ENCODE measurements around the gene TUBB6. TPM values are rescaled to one million over a fixed set of nuclear protein-coding genes. Genes with fewer than 3 reads are reported as not detected.

TUBB6 gene
- total RNA-seq, 1 donor from 2014 or later = 800 TPM

DNA sequence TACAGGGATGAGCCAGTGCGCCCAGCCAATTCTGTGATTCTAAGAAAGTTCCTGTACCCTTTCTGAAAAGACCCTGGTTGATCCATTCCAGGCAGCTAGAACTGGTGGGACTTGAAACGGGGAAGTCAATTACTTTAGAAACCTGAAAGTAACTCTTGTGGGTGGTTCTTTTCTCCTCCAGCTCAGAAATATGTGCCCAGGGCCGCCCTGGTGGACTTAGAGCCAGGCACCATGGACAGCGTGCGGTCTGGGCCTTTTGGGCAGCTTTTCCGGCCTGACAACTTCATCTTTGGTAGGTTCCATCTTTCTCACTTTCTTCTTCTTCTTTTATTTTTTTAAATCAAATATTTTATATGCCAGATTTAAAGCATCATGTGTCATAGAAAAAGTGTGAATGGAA lies 2.7 kb downstream of the TUBB6 start:
- H3K4me1 ChIP-seq = peaks cover 21 to 30% of the 10 kb centered on the region in 2 donors
- intact Hi-C loops (cut with DNase I) = loop anchor here (10.0 kb wide), 1 partner anchor 574 kb away; the partner anchor contains the start of gene PTPN2
- H3K27me3 ChIP-seq = no peaks in the 10 kb centered on the region
- H3K27ac ChIP-seq = peak overlapping the region in 1 of 2 donors; percentile 98
- peaks cover 5 to 14% of the 10 kb centered on the region in 2 donors for H3K9me3 ChIP-seq
- DNase-seq (ENCODE audit: low spot score in 2 of 2) = peak in 1 of 2 donors; percentile 33
- no peak for TF ChIP-seq CTCF (IDR thresholded peaks at IDR 0.05)
- peaks cover 25 to 39% of the 10 kb centered on the region in 2 donors for H3K36me3 ChIP-seq
- H3K4me3 ChIP-seq = peak overlapping the region in 1 of 2 donors; percentile 95

GRCh38 chr18:12312976-12313375 lies 4.9 kb downstream of the TUBB6 start:
- no peak for TF ChIP-seq CTCF (IDR thresholded peaks at IDR 0.05)
- Histone ChIP-seq H3K27ac (peak overlapping the region; percentile 60), H3K4me3 (no peak overlapping the region), H3K9me3 (peaks cover 5 to 14% of the 10 kb centered on the region in 2 donors), H3K36me3 (peaks cover 25 to 48% of the 10 kb centered on the region in 2 donors), H3K4me1 (peaks cover 19 to 48% of the 10 kb centered on the region in 2 donors), H3K27me3 (no peaks in the 10 kb centered on the region)
- intact Hi-C loops (cut with DNase I) = loop anchor here (10.0 kb wide), 1 partner anchor 572 kb away; the partner anchor contains the start of gene PTPN2
- no peak for DNase-seq (ENCODE audit: low spot score in 2 of 2)

GRCh38 chr18:12313530-12314245 lies 5.6 kb downstream of the TUBB6 start:
- no peak for DNase-seq (ENCODE audit: low spot score in 2 of 2)
- TF ChIP-seq CTCF (IDR thresholded peaks at IDR 0.05) = no peak
- Histone ChIP-seq H3K4me3 (no peak overlapping the region), H3K36me3 (peaks cover 25 to 48% of the 10 kb centered on the region in 2 donors), H3K9me3 (peaks cover 5 to 14% of the 10 kb centered on the region in 2 donors), H3K27ac (peak overlapping the region; percentile 60), H3K4me1 (peaks cover 19 to 51% of the 10 kb centered on the region in 2 donors), H3K27me3 (no peaks in the 10 kb centered on the region)
- intact Hi-C loops (cut with DNase I) = loop anchor here (10.0 kb wide), 1 partner anchor 571 kb away; the partner anchor contains the start of gene PTPN2

DNA sequence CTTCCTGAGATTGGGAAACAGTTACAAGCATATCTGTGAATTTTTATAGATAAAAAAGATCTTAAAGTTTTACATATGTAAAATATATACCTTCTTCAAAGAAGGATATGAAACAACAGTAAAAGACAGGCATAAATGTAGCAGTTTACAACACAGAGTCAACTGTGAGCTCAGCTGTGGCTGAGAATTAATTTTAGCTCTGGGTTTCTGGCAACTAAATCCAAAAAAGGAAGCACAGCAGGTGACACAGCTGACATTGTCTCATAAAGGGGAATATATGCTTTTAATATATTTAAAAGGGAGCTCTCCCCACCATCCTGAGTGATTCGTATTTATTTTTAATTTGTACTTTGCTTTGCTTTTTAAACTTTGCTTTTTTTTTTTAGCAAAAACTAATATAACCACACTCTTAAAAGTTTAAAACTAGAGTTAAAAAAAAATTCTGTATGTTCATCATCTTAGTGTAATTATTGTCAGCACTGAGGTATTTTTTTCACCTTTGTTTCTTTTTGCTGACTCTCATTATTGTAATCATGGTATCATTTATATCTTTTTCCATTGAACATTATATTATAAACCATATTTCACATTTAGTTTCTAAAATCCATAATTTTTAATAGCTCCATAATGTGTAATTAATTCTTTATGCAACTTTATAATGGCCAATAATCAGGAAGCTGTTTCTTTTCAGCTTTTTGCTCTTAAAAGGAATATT lies 6.7 kb downstream of the TUBB6 start:
- intact Hi-C loops (cut with DNase I) = loop anchor here (10.0 kb wide), 1 partner anchor 570 kb away; the partner anchor contains the start of gene PTPN2
- peak overlapping the region; percentile 60 for H3K27ac ChIP-seq
- peaks cover 14 to 46% of the 10 kb centered on the region in 2 donors for H3K4me1 ChIP-seq
- TF ChIP-seq CTCF (IDR thresholded peaks at IDR 0.05) = no peak
- peaks cover 25 to 53% of the 10 kb centered on the region in 2 donors for H3K36me3 ChIP-seq
- no peaks in the 10 kb centered on the region for H3K27me3 ChIP-seq
- peaks cover 5 to 14% of the 10 kb centered on the region in 2 donors for H3K9me3 ChIP-seq
- DNase-seq (ENCODE audit: low spot score in 2 of 2) = no peak
- no peak overlapping the region for H3K4me3 ChIP-seq

DNA sequence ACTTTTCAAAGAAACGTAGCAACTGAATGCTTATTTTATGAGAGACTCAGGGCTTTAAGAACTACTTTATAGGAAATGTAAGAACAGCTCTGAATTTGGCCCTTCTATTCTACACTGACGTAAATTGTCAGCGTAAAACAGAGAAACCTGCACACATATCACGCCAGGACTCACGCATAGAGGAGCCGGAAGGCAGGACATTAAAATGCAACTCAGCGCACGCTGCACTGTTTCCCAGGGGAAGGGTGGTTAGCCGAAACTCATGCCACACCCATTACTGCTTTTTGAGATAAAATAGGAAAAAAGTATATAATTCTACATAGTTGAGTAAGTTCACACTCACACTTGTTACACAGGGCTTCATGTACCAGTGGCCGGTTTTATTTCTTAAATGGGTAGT lies 7.4 kb downstream of the TUBB6 start:
- Histone ChIP-seq H3K27ac (peak overlapping the region; percentile 60), H3K4me3 (no peak overlapping the region), H3K36me3 (peaks cover 27 to 51% of the 10 kb centered on the region in 2 donors), H3K4me1 (peaks cover 10 to 42% of the 10 kb centered on the region in 2 donors), H3K27me3 (no peaks in the 10 kb centered on the region), H3K9me3 (peaks cover 5 to 14% of the 10 kb centered on the region in 2 donors)
- intact Hi-C loops (cut with DNase I) = loop anchor here (10.0 kb wide), 1 partner anchor 569 kb away; the partner anchor contains the start of gene PTPN2
- no peak for TF ChIP-seq CTCF (IDR thresholded peaks at IDR 0.05)
- DNase-seq (ENCODE audit: low spot score in 2 of 2) = no peak

Data from ascending aorta (tissue), 2 donors.